ENCODE measurements around the gene MYBPHL. TPM values are rescaled to one million over a fixed set of nuclear protein-coding genes. Genes with fewer than 3 reads are reported as not detected.

Gene MYBPHL
- total RNA-seq, 1 donor from 2014 or later = not detected

DNA sequence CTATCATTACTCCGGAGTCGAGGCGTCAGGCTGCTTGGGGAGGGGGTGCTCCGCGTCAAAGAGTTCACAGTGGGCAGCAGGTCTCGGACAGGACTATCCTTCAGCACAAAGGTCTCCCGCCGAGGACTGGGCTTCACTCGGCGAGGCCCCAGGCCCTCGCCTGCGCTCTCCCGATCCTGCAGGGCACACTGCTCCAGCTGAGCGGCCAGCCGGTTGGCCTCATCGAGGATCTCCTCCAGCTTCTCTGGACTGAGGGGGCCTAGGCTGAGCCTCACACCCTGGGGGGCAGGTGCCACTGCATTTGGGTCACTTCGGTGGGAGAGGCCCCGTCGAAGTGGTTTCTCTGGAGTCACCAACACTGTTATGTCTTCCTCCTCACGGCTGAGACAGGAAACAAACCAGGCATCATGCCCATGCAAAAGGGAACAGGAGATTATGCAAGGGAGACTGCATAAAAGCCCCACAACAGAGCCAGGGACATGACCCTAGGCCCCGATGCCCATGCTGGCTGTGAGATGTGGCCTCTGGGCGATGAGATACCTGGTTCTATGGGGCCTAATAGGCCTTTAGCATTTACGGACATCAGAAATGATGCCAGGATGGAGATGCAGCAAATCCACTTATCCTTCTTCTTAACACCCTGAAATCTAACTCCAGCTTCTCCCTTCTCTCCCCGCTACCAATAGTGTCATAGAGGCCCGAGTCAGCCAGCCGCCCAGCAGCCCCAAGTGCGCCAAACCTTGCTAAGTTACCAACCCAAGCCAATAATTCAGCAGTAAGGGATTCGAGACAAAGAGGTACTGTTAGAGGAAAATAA lies 24.9 kb downstream of the MYBPHL start:
- DNase-seq (ENCODE audit: extremely low read depth, low read depth, low spot score) = no peak

DNA sequence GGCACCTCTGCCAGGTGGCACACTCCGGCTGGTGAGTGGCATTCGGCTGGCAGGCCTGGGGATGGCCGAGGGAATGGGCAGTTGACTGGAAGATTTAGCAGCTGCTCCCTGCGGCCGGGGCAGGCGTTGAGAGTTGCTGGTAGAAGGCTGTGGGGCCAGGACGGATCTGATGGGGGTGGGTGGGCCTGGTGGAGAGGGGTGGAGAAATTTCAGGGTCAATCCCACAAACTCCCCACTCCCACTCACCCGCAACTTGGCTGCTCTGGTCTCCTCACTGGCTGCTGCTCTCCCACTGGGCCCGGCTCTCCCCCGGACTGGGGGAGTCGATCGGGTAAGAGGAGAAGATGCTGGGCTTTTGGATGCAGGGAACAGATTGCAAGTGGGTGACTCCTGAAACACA lies 25.9 kb downstream of the MYBPHL start:
- DNase-seq (ENCODE audit: extremely low read depth, low read depth, low spot score) = no peak

DNA sequence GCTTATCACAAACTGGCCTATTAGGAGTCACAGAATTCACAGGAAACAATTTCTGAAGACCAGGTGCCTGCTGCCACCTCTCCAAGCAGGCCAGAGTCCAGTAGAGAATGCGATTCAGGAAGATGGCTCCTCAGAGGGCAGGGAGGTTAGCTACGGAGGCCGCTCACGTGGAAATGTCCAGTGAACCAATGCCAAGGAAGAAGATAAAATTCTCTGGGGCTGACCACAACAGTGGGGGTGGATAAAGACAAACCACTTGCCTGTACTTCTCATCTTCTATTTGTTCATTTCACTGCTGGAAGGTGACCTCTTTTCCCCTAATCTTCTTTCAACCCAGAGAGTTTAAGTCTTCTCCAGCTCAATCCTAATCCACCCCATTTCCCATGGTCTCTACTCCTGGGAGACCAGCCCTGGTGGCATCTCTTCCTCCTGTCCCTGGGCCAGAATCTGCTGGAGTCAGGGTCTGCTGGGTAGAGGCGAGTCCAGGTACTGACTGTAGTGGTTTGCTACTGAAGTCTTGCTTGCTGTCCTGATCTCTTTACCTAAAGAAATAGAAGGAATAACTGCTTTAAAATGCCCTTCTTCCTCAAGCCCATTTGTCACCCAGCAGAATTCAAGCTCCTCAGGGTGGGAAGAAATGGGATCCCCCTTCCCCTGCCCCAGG lies 27.1 kb downstream of the MYBPHL start:
- DNase-seq (ENCODE audit: extremely low read depth, low read depth, low spot score) = no peak

DNA sequence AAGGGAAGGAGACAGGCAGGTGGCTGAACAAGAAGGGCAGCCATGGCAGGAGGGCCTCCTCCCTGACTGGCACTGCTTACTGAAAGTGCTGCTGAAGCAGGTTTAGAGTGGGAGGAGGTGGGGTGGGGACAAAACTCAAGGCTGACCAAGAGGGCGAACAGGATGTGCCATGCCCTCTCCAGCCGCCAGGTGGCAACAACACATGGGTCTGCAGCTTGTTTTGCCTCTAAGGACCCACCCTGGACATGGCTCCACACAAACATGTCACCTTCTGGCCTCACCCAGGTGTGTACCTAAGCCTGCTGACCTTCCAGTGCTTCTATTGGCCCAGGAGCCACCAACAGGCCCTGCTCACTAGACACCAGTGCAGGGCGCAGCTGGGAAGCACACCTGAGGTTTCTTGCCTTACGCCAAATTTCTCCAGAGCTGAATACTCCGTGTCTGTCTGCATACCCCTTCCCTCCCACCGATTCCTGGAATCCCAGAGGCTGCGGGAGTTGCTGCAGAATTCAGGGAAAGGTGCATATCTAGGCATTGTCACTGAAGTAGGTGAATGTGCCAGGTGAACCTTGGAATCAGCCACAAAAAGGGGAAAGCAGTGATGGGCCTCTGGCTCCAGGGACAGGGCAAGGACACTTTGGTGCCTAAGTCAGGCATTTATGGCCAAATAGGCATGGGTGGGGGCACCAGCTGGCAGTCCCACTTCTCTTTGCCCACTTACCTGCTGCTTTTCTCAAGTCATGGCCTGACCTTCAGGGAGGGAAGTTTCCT lies 29.2 kb downstream of the MYBPHL start:
- DNase-seq (ENCODE audit: extremely low read depth, low read depth, low spot score) = peak; percentile 36

DNA sequence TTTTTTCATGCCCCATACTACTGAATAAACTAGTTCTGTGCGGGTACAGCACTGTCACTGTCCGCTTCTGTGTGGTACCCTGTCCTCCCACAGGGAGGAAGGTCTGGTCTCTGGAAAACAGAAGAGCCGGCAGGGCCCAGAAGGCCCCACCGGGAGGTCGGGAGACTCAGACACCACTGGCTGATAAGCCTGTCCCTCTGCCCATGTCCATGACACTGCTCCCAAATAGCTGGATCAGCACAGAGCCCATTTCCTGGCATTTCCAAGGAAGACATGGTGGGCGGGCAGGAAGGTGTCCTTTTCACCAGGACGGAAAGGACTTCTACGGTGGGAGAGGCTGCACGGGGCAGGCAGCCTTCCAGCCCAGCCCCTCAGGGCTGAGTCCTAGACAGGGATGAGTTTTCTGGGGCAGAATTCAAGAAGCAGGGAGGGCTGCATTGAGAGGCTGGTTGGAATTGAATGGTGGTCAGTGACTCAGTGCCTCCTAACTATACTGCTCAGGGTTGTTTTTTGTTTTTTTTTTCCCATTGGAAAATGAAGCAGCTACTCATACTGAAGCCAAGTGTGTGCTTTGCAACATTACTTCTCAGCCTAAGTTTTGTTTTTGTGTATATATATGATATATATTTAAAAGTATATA lies 31.0 kb downstream of the MYBPHL start:
- DNase-seq (ENCODE audit: extremely low read depth, low read depth, low spot score) = no peak

DNA sequence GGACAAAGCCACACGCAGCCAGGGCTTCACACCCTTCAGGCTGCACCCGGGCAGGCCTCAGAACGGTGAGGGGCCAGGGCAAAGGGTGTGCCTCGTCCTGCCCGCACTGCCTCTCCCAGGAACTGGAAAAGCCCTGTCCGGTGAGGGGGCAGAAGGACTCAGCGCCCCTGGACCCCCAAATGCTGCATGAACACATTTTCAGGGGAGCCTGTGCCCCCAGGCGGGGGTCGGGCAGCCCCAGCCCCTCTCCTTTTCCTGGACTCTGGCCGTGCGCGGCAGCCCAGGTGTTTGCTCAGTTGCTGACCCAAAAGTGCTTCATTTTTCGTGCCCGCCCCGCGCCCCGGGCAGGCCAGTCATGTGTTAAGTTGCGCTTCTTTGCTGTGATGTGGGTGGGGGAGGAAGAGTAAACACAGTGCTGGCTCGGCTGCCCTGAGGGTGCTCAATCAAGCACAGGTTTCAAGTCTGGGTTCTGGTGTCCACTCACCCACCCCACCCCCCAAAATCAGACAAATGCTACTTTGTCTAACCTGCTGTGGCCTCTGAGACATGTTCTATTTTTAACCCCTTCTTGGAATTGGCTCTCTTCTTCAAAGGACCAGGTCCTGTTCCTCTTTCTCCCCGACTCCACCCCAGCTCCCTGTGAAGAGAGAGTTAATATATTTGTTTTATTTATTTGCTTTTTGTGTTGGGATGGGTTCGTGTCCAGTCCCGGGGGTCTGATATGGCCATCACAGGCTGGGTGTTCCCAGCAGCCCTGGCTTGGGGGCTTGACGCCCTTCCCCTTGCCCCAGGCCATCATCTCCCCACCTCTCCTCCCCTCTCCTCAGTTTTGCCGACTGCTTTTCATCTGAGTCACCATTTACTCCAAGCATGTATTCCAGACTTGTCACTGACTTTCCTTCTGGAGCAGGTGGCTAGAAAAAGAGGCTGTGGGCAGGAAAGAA lies 32.0 kb downstream of the MYBPHL start:
- no peak for DNase-seq (ENCODE audit: extremely low read depth, low read depth, low spot score)

DNA sequence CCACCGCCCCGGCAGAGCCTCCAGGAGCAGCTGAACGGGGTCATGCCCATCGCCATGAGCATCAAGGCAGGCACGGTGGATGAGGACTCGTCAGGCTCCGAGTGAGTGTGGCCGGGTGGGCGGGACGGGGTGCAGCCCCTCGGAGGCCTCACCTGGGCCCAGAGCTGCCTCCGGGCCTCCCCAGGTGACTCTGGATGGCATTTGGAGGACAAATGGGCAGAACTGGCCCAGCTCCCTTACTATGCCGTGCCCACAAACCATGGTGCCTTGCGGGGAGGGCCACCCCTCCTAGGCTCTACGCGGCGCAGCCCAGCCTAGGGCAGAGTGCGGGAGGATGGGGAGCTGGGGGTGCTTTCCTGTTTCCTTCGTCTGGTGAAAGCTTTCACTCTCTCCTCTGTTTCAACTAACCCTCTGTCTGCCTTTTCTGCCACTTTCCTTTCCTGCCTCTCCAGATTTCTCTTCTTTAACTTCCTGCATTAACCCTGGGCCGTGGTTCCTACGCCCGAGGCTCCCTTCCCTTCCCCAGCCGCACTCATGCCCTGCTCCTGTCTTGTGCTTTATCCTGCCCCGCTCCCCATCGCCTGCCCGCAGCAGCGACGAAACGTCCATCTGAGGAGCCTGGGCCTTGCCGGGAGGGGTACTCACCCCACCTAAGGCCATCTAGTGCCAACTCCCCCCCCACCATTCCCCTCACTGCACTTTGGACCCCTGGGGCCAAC lies 33.1 kb downstream of the MYBPHL start:
- DNase-seq (ENCODE audit: extremely low read depth, low read depth, low spot score) = no peak

DNA sequence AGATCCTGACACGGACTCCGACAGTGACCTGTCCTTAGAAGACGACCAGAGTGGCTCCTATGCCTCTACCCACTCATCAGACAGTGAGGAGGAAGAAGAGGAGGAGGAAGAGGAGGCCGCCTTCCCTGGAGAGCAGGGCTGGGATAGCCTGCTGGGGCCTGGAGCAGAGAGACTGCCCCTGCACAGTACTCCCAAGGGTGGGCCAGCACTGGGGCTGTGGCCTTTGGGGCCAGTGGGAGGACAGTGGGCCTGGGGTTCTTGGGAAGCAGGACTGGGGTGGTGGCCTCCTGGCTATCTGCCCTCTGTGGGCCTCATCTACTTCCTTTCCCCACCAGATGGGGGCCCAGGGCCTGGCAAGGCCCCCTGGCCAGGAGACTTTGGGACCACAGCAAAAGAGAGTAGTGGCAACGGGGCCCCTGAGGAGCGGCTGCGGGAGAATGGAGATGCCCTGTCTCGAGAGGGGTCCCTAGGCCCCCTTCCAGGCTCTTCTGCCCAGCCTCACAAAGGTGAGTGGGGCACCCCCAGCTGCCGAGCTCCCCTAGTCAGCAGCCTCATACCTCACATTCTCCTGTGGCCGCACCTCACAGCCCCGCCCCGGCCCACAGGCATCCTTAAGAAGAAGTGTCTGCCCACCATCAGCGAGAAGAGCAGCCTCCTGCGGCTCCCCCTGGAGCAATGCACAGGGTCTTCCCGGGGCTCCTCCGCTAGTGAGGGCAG lies 33.8 kb downstream of the MYBPHL start:
- DNase-seq (ENCODE audit: extremely low read depth, low read depth, low spot score) = no peak

DNA sequence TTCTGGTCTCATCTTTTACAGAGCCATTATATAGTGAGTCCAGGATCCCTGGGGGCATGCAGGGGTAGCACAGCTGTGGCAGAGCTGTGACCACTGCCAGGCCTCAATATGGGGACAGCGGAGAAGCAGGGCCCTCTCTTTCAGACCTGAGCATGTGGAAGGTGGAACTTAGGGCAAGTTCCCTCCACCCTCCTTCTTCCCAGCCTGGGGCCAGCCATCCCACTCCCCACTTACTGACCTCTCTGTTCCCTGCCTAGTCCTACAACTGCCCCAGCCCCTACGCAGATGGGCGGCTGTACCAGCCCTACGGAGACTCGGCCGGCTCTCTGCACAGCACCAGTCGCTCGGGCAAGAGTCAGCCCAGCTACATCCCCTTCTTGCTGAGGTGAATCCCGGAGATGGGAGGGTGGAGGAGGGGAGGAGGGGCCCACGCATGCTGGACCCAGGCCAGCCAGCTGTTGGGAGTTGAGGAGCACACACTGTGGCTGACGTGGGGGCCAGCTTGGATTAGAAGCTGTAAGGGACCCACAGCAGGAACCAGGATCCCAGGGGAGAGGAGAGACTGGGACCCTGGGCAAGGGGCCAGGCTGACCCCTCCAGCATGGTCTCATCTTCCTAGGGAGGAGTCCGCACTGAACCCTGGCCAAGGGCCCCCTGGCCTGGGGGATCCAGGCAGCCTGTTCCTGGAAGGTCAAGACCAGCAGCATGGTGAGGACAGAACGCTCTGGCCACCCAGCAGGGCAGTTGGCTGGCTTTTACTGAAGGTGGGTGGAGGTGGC lies 34.6 kb downstream of the MYBPHL start:
- no peak for DNase-seq (ENCODE audit: extremely low read depth, low read depth, low spot score)

DNA sequence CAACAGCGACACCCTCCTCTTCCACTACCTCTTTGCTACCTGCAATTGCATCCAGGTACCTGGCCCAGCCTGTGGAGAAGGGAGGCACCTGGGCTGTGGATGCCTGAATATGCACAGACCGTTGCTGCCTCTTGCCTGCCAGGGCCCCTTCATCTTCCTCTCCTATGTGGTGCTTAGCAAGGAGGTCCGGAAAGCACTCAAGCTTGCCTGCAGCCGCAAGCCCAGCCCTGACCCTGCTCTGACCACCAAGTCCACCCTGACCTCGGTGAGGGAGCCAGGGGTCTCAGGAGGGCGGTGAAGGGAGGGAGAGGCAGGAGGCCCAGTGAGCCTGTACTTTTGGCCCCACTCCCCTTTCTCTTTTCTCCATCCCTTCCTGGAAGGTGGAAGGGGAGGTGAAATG lies 35.4 kb downstream of the MYBPHL start:
- no peak for DNase-seq (ENCODE audit: extremely low read depth, low read depth, low spot score)

DNA sequence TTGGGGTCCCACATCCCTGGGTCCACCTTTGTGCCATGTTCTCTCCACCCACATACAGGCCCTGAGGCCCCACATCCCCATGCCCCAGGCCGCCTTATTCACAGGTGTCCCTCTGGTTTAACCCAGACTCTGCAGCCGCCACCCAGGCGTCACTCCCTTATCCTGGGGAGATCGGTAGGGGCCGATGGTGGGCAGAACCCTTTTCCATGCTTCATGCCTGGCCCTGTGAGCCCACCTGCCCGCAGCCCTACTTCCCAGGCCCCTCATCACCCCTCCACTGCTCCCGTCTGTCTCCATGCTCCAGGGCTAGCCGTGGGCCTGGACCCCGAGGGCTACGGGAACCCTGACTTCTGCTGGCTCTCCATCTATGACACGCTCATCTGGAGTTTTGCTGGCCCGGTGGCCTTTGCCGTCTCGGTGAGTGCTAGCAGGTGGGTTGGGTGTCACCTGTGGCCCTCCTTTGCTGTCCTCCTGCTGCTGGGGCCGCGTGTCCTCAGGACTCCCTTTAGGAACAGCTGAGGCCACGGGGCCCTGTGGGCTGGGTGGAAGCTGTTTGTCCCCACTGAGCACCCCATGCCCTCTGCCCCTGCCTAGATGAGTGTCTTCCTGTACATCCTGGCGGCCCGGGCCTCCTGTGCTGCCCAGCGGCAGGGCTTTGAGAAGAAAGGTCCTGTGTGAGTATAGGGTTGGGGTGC lies 36.0 kb downstream of the MYBPHL start:
- DNase-seq (ENCODE audit: extremely low read depth, low read depth, low spot score) = no peak

DNA sequence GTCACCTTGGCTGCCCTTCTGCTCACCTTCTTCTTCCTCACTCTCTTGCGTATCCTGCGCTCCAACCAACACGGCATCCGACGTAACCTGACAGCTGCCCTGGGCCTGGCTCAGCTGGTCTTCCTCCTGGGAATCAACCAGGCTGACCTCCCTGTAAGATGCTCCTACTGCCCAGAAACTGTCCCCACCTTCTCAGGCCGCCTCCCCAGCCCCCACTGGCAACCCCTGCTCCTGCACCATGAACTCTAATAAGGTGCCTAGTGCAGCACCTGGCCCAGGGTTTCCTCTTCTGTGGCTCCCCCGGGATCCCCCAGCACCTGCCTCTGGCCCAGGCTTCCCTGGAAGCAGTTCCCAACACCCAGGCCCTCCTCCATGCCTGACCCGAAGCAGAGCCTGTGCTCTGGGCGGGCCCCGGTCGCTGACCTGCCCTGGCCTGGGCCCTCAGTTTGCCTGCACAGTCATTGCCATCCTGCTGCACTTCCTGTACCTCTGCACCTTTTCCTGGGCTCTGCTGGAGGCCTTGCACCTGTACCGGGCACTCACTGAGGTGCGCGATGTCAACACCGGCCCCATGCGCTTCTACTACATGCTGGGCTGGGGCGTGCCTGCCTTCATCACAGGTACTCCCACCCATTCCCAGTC lies 36.7 kb downstream of the MYBPHL start:
- DNase-seq (ENCODE audit: extremely low read depth, low read depth, low spot score) = no peak

DNA sequence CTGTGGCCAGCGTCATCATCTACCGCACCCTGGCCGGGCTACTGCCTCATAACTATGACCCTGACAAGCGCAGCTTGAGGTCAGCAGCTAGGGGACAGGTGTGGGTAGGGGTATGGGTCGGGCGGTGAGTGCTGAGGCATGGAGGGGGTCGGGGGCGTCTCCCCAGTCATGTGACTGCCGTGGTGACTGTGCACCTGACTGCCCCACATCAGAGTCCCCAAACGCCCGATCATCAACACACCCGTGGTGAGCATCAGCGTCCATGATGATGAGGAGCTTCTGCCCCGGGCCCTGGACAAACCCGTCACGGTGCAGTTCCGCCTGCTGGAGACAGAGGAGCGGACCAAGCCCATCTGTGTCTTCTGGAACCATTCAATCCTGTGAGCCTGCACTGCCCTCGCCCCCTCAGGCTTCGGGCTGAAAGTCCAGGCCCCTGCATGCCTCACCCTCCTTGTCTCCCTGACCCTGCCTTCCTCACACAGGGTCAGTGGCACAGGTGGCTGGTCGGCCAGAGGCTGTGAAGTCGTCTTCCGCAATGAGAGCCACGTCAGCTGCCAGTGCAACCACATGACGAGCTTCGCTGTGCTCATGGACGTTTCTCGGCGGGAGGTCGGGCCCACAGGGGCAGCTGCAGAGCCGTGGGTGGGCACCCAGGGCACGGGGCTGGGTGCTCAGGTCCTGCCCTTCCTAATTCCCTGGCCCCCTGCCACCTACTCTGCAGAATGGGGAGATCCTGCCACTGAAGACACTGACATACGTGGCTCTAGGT lies 37.4 kb downstream of the MYBPHL start:
- no peak for DNase-seq (ENCODE audit: extremely low read depth, low read depth, low spot score)

DNA sequence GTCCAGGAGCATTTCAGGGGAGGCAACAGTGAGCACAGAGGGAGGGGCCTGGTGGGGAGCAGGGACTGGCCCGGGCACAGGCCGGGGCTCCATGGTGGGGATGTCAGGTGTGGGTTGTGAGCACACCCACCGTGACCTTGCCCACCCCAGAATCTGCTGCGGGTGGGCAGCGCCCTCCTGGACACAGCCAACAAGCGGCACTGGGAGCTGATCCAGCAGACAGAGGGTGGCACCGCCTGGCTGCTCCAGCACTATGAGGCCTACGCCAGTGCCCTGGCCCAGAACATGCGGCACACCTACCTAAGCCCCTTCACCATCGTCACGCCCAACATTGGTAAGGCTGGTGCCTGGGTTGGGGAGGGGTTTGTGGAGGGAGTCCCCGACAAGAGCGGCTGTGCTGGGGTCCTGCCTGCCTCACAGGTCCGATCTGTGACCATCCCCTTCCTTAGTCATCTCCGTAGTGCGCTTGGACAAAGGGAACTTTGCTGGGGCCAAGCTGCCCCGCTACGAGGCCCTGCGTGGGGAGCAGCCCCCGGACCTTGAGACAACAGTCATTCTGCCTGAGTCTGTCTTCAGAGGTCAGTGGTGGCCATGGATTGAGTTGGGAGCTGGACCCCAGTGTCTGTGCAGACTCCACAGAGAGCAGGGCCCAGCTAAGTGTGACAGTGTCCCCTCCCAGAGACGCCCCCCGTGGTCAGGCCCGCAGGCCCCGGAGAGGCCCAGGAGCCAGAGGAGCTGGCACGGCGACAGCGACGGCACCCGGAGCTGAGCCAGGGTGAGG lies 38.2 kb downstream of the MYBPHL start:
- no peak for DNase-seq (ENCODE audit: extremely low read depth, low read depth, low spot score)

DNA sequence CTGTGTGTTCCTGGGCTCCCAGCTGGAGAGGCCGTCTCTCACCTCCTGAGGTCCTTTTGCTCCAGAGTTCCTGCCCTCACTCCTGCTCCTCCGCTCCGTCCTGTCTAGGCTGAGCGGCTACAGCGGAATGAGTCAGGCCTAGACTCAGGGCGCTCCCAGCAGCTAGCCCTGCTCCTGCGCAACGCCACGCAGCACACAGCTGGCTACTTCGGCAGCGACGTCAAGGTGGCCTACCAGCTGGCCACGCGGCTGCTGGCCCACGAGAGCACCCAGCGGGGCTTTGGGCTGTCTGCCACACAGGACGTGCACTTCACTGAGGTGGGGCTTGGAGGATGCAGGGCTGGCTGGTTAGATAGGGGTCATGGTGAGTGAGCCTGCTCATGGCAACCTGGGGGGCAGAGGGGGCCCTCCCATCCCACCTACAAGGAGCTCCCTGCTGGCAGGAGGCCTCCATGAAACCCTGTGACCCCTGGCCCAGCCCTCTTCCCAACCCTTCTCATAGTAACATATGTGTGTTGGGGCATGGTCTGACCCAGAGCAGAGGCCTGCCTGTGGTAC lies 39.0 kb downstream of the MYBPHL start:
- DNase-seq (ENCODE audit: extremely low read depth, low read depth, low spot score) = no peak
